22Rv1 (cell line): ENCODE measurements around the gene VPS26B.

Experiments
- ZFX ChIP-seq: fragments of 450-650 bp; IDR thresholded peaks from 2 replicates; pipeline ENCODE4 v1.6.1; 2017; ENCODE audit warnings: antibody characterized with exemption, borderline replicate concordance
- TF ChIP-seq, protein P1 (sequence below): fragments of 450-650 bp; IDR thresholded peaks from 2 replicates; pipeline ENCODE4 v1.5.1; 2017; ENCODE audit warnings: mild to moderate bottlenecking

DNA sequence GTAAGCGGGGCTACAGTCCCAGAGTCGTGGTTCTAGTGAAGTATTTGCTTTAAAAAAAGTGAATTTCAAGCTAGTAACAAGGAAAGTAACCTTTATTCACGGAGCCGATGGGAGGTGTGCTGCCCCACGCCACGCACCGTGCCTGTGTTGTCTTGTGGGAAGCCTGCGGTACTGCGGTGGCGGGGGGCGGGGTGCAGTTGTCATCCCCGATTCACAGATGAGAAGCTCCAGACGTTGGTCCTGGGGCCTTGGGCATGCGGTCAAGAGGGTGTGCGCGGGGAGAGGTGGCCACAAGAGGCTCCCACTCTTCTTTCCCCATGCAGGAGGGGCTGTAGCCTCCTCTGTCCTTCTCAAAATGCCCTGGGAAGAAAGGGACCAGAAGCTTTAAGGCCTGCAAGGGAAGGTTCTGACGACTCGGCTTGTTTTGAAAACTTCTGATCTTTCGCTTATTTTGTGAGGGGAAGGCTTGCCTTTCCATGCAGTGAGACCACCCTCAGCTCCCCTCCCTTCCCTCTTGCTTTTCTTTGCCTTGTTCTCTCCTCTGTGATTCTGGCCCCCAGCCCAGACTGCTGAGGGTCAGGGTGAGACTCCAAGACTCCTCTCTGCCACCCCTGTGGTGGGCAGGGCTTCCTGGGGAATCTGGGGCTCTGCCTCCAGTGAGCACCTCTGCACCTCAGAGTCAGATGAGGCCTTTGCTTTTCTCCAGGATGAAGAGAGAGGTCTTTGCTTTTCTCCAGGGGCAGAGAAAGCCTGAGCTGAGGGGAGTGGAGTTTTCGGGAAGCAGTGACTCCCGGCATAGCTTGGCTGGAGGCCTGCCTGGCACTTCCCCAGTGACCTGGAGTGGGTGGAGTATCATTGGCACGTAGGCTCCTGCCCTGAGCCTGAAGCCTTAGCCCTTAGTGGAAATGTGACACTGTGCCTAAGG lies 57.9 kb downstream of the VPS26B start:
- TF ChIP-seq, protein P1, sequence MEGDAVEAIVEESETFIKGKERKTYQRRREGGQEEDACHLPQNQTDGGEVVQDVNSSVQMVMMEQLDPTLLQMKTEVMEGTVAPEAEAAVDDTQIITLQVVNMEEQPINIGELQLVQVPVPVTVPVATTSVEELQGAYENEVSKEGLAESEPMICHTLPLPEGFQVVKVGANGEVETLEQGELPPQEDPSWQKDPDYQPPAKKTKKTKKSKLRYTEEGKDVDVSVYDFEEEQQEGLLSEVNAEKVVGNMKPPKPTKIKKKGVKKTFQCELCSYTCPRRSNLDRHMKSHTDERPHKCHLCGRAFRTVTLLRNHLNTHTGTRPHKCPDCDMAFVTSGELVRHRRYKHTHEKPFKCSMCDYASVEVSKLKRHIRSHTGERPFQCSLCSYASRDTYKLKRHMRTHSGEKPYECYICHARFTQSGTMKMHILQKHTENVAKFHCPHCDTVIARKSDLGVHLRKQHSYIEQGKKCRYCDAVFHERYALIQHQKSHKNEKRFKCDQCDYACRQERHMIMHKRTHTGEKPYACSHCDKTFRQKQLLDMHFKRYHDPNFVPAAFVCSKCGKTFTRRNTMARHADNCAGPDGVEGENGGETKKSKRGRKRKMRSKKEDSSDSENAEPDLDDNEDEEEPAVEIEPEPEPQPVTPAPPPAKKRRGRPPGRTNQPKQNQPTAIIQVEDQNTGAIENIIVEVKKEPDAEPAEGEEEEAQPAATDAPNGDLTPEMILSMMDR: no peak
- no peak for TF ChIP-seq ZFX
